ENCODE data around the gene CARS1.
A peak's percentile ranks its signal among the peaks of the same experiment; 100 is the strongest.

CARS1 gene

GRCh38 chr11:3026803-3027202 lies 30.4 kb downstream of the CARS1 start:
- peaks cover 51% of the 10 kb centered on the region for H3K4me1 Mint-ChIP-seq (ENCODE audit: low read depth)
- no peak overlapping the region for H3K27ac Mint-ChIP-seq
- peaks cover 72% of the 10 kb centered on the region for H3K36me3 Mint-ChIP-seq (ENCODE audit: low read depth)
- no peaks in the 10 kb centered on the region for H3K27me3 Mint-ChIP-seq
- no peak overlapping the region for H3K4me3 Mint-ChIP-seq
- intact Hi-C loops (cut with micrococcal nuclease) = no loop called here
- H3K9me3 Mint-ChIP-seq = no peaks in the 10 kb centered on the region

- intact Hi-C loops (cut with micrococcal nuclease) = no loop called here
- Mint-ChIP-seq H3K4me3 (no peak overlapping the region), H3K27me3 (no peaks in the 10 kb centered on the region), H3K9me3 (no peaks in the 10 kb centered on the region), H3K27ac (peak overlapping the region; percentile 36), H3K36me3 (ENCODE audit: low read depth) (peaks cover 76% of the 10 kb centered on the region), H3K4me1 (ENCODE audit: low read depth) (peaks cover 36% of the 10 kb centered on the region)
Observed at GRCh38 chr11:3022982-3023381, 34.2 kb downstream of the CARS1 start.

DNA sequence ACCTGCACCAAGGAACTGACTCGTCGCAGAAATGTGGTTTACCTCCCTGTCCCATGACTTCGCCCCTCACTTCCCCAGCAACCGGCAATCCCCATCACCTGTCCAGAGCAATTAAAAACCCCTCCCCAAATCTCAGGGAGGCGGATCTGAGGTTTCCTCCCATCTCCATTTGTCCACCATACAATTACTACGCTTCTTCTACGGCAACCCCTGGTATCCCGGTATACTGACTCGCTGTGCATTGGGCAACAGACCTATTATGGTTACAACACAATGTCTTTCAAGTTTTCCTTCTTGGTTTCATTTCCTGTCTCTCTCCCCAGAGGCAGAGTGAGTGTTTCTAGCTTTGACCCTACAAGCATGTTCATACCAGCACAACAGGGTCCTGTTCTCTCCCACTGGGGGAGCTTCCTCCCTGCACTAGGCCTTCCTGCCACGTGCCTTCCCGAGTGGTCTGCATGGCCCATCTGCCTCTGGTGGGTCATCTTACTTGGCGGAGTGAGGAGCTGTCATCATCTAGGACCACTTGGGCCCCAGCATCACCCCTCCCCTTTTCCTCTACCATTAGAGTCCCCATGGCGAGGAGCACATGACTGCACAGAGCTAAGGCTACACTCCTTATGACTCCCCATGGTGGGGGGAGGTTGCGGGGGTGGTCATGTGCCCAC lies 34.8 kb downstream of the CARS1 start:
- H3K36me3 Mint-ChIP-seq (ENCODE audit: low read depth) = peaks cover 76% of the 10 kb centered on the region
- H3K4me3 Mint-ChIP-seq = peak overlapping the region; percentile 62
- peak overlapping the region; percentile 36 for H3K27ac Mint-ChIP-seq
- no peaks in the 10 kb centered on the region for H3K27me3 Mint-ChIP-seq
- peaks cover 36% of the 10 kb centered on the region for H3K4me1 Mint-ChIP-seq (ENCODE audit: low read depth)
- H3K9me3 Mint-ChIP-seq = no peaks in the 10 kb centered on the region
- intact Hi-C loops (cut with micrococcal nuclease) = no loop called here

GRCh38 chr11:3021125-3021524 lies 36.1 kb downstream of the CARS1 start:
- Mint-ChIP-seq H3K36me3 (ENCODE audit: low read depth) (peaks cover 76% of the 10 kb centered on the region), H3K27me3 (no peaks in the 10 kb centered on the region), H3K9me3 (no peaks in the 10 kb centered on the region), H3K4me1 (ENCODE audit: low read depth) (peaks cover 36% of the 10 kb centered on the region), H3K4me3 (no peak overlapping the region), H3K27ac (no peak overlapping the region)
- intact Hi-C loops (cut with micrococcal nuclease) = no loop called here

- Mint-ChIP-seq H3K4me1 (ENCODE audit: low read depth) (peaks cover 36% of the 10 kb centered on the region), H3K9me3 (no peaks in the 10 kb centered on the region), H3K4me3 (no peak overlapping the region), H3K36me3 (ENCODE audit: low read depth) (peaks cover 76% of the 10 kb centered on the region), H3K27ac (no peak overlapping the region), H3K27me3 (no peaks in the 10 kb centered on the region)
- intact Hi-C loops (cut with micrococcal nuclease) = no loop called here
Observed at GRCh38 chr11:3020011-3020410, 37.2 kb downstream of the CARS1 start.

GRCh38 chr11:3018596-3018995 lies 38.6 kb downstream of the CARS1 start:
- no peak overlapping the region for H3K4me3 Mint-ChIP-seq
- no peaks in the 10 kb centered on the region for H3K27me3 Mint-ChIP-seq
- intact Hi-C loops (cut with micrococcal nuclease) = no loop called here
- H3K27ac Mint-ChIP-seq = no peak overlapping the region
- H3K36me3 Mint-ChIP-seq (ENCODE audit: low read depth) = peaks cover 82% of the 10 kb centered on the region
- H3K9me3 Mint-ChIP-seq = no peaks in the 10 kb centered on the region
- H3K4me1 Mint-ChIP-seq (ENCODE audit: low read depth) = peaks cover 32% of the 10 kb centered on the region

DNA sequence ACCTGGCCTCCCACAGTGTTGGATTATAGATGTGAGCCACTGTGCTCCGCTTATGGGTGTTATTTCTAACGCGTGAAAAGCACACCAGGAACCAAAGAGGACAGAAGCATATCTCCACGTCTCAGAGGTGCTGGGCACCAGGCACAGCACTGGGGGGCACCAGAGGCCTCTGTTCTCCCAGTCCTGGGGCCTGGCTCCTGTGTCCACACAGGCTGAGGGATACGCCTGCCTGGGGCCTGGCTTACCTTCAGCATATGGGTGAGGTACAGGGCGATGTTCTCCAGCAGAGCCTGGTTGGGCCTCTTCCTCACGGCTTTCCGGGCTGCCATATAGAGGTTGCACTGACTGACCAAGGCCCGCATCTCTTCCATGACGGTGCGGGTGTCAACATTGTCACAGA lies 40.4 kb downstream of the CARS1 start:
- intact Hi-C loops (cut with micrococcal nuclease) = no loop called here
- no peaks in the 10 kb centered on the region for H3K27me3 Mint-ChIP-seq
- H3K4me1 Mint-ChIP-seq (ENCODE audit: low read depth) = peaks cover 15% of the 10 kb centered on the region
- peaks cover 94% of the 10 kb centered on the region for H3K36me3 Mint-ChIP-seq (ENCODE audit: low read depth)
- H3K9me3 Mint-ChIP-seq = no peaks in the 10 kb centered on the region
- H3K4me3 Mint-ChIP-seq = no peak overlapping the region
- no peak overlapping the region for H3K27ac Mint-ChIP-seq

GRCh38 chr11:3015796-3016195 lies 41.4 kb downstream of the CARS1 start:
- intact Hi-C loops (cut with micrococcal nuclease) = no loop called here
- H3K4me1 Mint-ChIP-seq (ENCODE audit: low read depth) = peaks cover 4% of the 10 kb centered on the region
- H3K9me3 Mint-ChIP-seq = no peaks in the 10 kb centered on the region
- H3K27me3 Mint-ChIP-seq = no peaks in the 10 kb centered on the region
- H3K4me3 Mint-ChIP-seq = no peak overlapping the region
- peaks cover 100% of the 10 kb centered on the region for H3K36me3 Mint-ChIP-seq (ENCODE audit: low read depth)
- no peak overlapping the region for H3K27ac Mint-ChIP-seq

DNA sequence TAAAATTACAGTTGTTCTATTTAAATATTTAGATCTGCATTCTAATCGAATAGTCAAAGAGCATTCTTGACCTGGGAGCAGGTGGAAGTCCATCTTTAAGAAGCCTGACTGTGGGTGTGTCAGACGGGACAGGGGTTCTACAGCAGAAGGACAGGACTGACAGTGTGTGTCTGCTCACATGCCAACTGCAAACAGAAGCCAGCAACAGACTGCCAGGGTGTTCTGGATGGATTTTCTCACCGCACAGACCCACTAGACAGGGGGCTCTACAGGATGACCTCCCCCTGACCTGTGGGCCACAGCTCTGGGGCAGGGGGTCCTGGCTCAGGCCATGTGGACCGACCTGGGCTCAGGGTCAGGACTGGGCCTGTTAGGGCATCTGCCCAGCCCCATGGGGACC lies 42.3 kb downstream of the CARS1 start:
- peaks cover 100% of the 10 kb centered on the region for H3K36me3 Mint-ChIP-seq (ENCODE audit: low read depth)
- no peak overlapping the region for H3K27ac Mint-ChIP-seq
- H3K27me3 Mint-ChIP-seq = no peaks in the 10 kb centered on the region
- H3K4me3 Mint-ChIP-seq = no peak overlapping the region
- intact Hi-C loops (cut with micrococcal nuclease) = no loop called here
- no peaks in the 10 kb centered on the region for H3K4me1 Mint-ChIP-seq (ENCODE audit: low read depth)
- H3K9me3 Mint-ChIP-seq = no peaks in the 10 kb centered on the region

GRCh38 chr11:3014057-3014938 lies 42.9 kb downstream of the CARS1 start:
- peaks cover 100% of the 10 kb centered on the region for H3K36me3 Mint-ChIP-seq (ENCODE audit: low read depth)
- no peaks in the 10 kb centered on the region for H3K4me1 Mint-ChIP-seq (ENCODE audit: low read depth)
- H3K27ac Mint-ChIP-seq = no peak overlapping the region
- no peak overlapping the region for H3K4me3 Mint-ChIP-seq
- H3K9me3 Mint-ChIP-seq = no peaks in the 10 kb centered on the region
- intact Hi-C loops (cut with micrococcal nuclease) = no loop called here
- H3K27me3 Mint-ChIP-seq = no peaks in the 10 kb centered on the region

GRCh38 chr11:3011891-3012885 lies 45.0 kb downstream of the CARS1 start:
- H3K27me3 Mint-ChIP-seq = no peaks in the 10 kb centered on the region
- no peak overlapping the region for H3K27ac Mint-ChIP-seq
- H3K4me1 Mint-ChIP-seq (ENCODE audit: low read depth) = no peaks in the 10 kb centered on the region
- intact Hi-C loops (cut with micrococcal nuclease) = no loop called here
- no peak overlapping the region for H3K4me3 Mint-ChIP-seq
- H3K36me3 Mint-ChIP-seq (ENCODE audit: low read depth) = peaks cover 100% of the 10 kb centered on the region
- H3K9me3 Mint-ChIP-seq = no peaks in the 10 kb centered on the region

DNA sequence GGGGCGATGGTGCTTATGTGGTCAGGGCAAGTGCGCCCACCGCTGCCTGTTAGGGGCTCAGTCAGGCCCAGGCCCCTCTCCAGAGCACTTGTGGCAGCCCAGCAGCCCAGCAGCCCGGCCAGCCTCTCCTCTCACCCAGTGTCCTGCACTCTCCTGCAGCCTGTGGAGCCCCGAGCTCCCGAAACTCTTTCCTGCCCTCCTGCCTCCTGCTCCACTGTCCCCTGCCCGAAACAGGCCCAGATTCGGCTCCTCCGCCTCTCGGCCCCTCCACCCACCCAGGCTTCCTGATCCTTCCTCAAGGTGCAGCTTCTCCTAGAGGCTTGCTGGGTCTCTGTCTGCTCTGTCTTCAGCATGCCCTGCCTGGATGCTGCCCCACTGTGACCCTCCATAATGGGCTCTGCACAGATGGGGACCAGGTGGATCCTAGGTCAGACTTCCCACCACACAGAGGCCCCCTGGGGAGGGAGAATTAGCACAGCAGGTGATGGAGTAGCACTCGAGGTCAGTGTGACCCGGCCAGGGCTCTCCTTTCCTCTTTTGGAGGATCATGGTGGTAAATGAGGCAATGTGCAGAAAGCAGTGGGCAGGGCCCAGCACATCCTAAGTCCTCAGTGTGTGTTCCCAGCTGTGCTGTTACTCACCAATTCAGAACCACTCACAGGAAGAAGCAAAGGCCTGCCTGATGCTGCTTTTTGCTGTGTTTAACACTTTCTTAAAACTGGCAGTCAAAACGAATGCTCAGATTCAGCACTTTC lies 46.5 kb downstream of the CARS1 start:
- Mint-ChIP-seq H3K4me1 (ENCODE audit: low read depth) (no peaks in the 10 kb centered on the region), H3K36me3 (ENCODE audit: low read depth) (peaks cover 100% of the 10 kb centered on the region), H3K27ac (no peak overlapping the region), H3K9me3 (no peaks in the 10 kb centered on the region), H3K27me3 (no peaks in the 10 kb centered on the region), H3K4me3 (no peak overlapping the region)
- intact Hi-C loops (cut with micrococcal nuclease) = no loop called here

DNA sequence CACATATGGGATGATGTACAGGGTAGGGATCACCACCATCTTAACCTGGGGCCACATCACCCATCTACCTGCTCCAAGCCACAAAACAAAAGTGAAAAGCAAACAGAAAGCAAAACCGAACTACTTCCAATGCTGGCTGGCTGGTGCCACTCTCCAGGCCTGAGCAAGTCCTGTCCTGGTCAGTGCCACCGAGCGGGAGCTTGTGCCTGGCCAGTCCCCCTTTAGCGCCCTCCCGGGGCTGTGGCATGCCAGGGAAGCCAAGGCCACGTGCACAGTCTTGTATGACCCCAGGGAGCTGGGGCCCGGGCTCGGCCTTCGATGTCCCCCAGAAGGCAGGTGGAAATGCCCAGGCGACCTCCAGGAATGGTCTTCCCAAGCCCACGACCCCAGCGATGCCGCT lies 47.2 kb downstream of the CARS1 start:
- H3K4me1 Mint-ChIP-seq (ENCODE audit: low read depth) = no peaks in the 10 kb centered on the region
- peaks cover 100% of the 10 kb centered on the region for H3K36me3 Mint-ChIP-seq (ENCODE audit: low read depth)
- no peak overlapping the region for H3K27ac Mint-ChIP-seq
- intact Hi-C loops (cut with micrococcal nuclease) = no loop called here
- H3K9me3 Mint-ChIP-seq = no peaks in the 10 kb centered on the region
- H3K27me3 Mint-ChIP-seq = no peaks in the 10 kb centered on the region
- H3K4me3 Mint-ChIP-seq = no peak overlapping the region
